DND-41 (cell line): ENCODE results near the gene TWF2.
A peak's percentile ranks its signal among the peaks of the same experiment; 100 is the strongest.

Source experiments
- ATAC-seq: fragments of 200-7000 bp; cut with Tn5 transposase; 3 replicates; pipeline ENCODE4 v1.9.1; 2021; ENCODE audit warnings: low read depth; ENCODE audit not compliant: insufficient read depth
- DNase-seq: peaks from one replicate; pipeline ENCODE4 v3.0.0-alpha.2; 2020
- H2AFZ ChIP-seq: 2 replicates; pipeline ENCODE4 v1.6.0; 2012; ENCODE audit warnings: low read depth, low read length
- H3K27ac ChIP-seq: 2 replicates; pipeline ENCODE4 v1.5.1; 2012; ENCODE audit warnings: low read length, inconsistent platforms
- H3K27me3 ChIP-seq: fragments of 200-600 bp; sonication (generic); 2 replicates; pipeline ENCODE4 v1.6.0; 2012; ENCODE audit warnings: low read length, mild to moderate bottlenecking, inconsistent platforms; ENCODE audit not compliant: insufficient read depth, poor library complexity
- H3K36me3 ChIP-seq: 2 replicates; pipeline ENCODE4 v1.5.1; 2012; ENCODE audit warnings: low read length, inconsistent platforms; ENCODE audit not compliant: insufficient read depth
- H3K4me1 ChIP-seq: 2 replicates; pipeline ENCODE4 v1.5.1; 2012; ENCODE audit warnings: mild to moderate bottlenecking, low read length; ENCODE audit not compliant: insufficient read depth
- H3K4me2 ChIP-seq: 2 replicates; pipeline ENCODE4 v1.6.0; 2012; ENCODE audit warnings: mild to moderate bottlenecking, moderate library complexity, low read length, inconsistent platforms; ENCODE audit not compliant: insufficient read depth
- H3K4me3 ChIP-seq, 2 experiments: fragments of 200-600 bp in 1 of 2; shearing (Covaris generic) in 1 of 2; 2 replicates each; pipeline ENCODE4 v1.5.1; 2012 to 2016; ENCODE audit warnings: inconsistent platforms in 2 of 2, low read length in 2 of 2, mild to moderate bottlenecking in 2 of 2, low read depth in 1 of 2, moderate library complexity in 1 of 2
- H3K79me2 ChIP-seq: 2 replicates; pipeline ENCODE4 v1.6.0; 2012; ENCODE audit warnings: low read length, inconsistent platforms; ENCODE audit not compliant: insufficient read depth
- H3K9ac ChIP-seq: 2 replicates; pipeline ENCODE4 v1.6.0; 2012; ENCODE audit warnings: low read depth, mild to moderate bottlenecking, inconsistent platforms, low read length, moderate library complexity
- H3K9me3 ChIP-seq: 2 replicates; pipeline ENCODE4 v1.5.1; 2012; ENCODE audit warnings: low read length, moderate library complexity, mild to moderate bottlenecking, inconsistent platforms; ENCODE audit not compliant: insufficient read depth, severe bottlenecking
- H4K20me1 ChIP-seq: 2 replicates; pipeline ENCODE4 v1.6.0; 2012; ENCODE audit warnings: low read length; ENCODE audit not compliant: insufficient read depth
- EZH2 ChIP-seq: IDR thresholded peaks from 3 replicates; pipeline ENCODE4 v1.6.1; 2012; ENCODE audit warnings: borderline replicate concordance, low read depth, mild to moderate bottlenecking, moderate library complexity, low read length, inconsistent platforms; ENCODE audit not compliant: severe bottlenecking
- TF ChIP-seq, protein P1 (sequence below): IDR thresholded peaks from 2 replicates; pipeline ENCODE4 v1.5.1; 2012; ENCODE audit warnings: borderline replicate concordance, low read length, moderate library complexity, mild to moderate bottlenecking; ENCODE audit not compliant: poor library complexity, severe bottlenecking; ENCODE audit errors: extremely low read depth

TWF2 gene

DNA sequence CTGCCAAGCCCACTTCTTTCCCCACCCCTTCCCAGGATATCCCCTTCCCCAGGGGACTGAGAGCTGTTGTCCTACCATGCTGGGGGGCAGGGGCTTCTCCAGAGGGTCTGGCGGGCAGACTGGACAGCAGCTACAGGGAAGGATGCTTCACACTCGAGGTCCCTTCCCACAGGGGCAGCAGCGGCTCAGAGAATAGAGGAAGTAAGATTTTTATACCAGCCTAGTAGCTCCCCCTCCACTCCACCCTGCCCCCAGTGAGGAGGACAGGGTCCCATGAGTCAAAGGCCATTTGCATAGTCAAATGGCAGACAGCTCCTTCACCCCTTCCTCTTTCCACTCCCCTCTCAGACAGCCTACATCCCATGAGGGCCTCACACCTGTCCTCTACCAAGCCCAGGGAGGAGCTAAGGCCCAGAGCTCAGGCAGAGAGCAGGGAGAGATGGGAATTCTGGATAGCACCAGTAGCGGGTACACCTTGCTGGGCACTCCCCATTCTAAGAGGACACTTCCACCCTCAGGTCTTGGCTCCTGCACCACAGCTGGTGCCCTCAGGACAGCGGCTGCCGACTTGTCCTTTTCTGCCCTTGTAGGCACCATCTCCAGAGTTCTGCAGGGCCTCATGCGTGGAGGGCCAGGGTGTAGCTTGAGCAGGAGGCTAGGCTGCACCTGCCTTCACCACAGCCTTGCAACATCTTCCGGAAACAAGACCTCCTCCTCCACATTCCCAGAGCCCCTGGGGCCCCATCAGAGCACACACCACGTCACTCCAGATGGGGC, 13.3 kb downstream of the TWF2 start, which contains the start of gene TLR9:
Gene TLR9, minus strand, starts transcription at position 194 of the 777 bp plus-strand sequence. Its CDS starts 116 bp downstream, at position 78.
- Histone ChIP-seq H3K4me2 (no peak within 1 kb of the TSS), H3K36me3 (peaks cover 21% of the 10 kb centered on the region), H3K4me1 (peaks cover 33% of the 10 kb centered on the region)

DNA sequence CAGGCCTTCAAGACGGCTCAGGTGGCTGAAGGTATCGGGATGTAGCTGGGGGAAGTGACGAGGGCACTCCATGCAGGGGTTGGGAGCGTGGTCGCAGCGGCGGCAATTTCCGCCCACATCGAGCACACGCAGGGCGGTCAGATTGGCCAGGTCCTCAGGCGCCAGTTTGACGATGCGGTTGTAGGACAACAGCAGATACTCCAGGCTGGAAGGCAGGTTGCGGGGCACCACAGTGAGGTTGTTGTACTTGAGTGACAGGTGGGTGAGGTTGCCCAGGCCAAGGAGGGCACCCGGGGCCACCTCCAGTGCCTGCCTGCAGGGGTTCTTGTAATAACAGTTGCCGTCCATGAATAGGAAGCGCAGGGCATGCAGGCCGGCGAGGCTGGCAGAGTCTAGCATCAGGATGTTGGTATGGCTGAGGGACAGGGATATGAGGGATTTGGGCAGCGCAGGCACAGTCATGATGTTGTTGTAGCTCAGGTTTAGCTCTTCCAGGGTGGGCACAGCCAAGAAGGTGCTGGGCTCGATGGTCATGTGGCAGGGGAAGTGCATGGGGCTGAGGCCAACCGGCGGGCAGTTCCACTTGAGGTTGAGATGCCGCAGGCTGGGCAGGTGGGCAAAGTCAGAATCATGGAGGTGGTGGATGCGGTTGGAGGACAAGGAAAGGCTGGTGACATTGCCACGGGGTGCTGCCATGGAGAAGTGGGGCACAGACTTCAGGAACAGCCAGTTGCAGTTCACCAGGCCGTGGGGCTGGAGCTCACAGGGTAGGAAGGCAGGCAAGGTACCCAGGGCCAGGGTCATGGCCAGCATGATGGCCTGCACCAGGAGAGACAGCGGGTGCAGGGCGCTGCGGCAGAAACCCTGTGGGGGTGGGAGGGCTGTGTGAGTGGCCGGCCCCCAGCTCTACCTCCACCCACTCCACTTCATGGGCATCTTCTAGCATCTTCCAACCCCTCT, 15.2 kb downstream of the TWF2 start:
- Histone ChIP-seq H4K20me1 (no peaks in the 10 kb centered on the region; the same call in 1 of the 2 replicates), H3K9me3 (no peaks in the 10 kb centered on the region), H3K4me3 (no peak overlapping the region), H3K4me1 (peaks cover 38% of the 10 kb centered on the region), H3K27ac (no peak overlapping the region), H3K36me3 (peaks cover 2% of the 10 kb centered on the region), H3K79me2 (no peaks in the 10 kb centered on the region), H2AFZ (no peak overlapping the region), H3K9ac (no peak overlapping the region), H3K4me2 (no peak overlapping the region), H3K27me3 (no peaks in the 10 kb centered on the region)
- TF ChIP-seq, protein P1, sequence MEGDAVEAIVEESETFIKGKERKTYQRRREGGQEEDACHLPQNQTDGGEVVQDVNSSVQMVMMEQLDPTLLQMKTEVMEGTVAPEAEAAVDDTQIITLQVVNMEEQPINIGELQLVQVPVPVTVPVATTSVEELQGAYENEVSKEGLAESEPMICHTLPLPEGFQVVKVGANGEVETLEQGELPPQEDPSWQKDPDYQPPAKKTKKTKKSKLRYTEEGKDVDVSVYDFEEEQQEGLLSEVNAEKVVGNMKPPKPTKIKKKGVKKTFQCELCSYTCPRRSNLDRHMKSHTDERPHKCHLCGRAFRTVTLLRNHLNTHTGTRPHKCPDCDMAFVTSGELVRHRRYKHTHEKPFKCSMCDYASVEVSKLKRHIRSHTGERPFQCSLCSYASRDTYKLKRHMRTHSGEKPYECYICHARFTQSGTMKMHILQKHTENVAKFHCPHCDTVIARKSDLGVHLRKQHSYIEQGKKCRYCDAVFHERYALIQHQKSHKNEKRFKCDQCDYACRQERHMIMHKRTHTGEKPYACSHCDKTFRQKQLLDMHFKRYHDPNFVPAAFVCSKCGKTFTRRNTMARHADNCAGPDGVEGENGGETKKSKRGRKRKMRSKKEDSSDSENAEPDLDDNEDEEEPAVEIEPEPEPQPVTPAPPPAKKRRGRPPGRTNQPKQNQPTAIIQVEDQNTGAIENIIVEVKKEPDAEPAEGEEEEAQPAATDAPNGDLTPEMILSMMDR: no peak
- no peak for TF ChIP-seq EZH2
- ATAC-seq: no peak
- no peak for DNase-seq

More for the DNA sequence above, 13.3 kb downstream of the TWF2 start, which contains the start of gene TLR9:
- Histone ChIP-seq H3K27ac (peak within 1 kb of the TSS; percentile 49), H3K9me3 (no peaks in the 10 kb centered on the region), H3K4me3 (no peak within 1 kb of the TSS), H3K9ac (no peak within 1 kb of the TSS), H2AFZ (no peak within 1 kb of the TSS), H4K20me1 (peaks cover 10% of the 10 kb centered on the region; the same call in 1 of the 2 replicates), H3K27me3 (no peaks in the 10 kb centered on the region), H3K79me2 (no peaks in the 10 kb centered on the region)
- DNase-seq (peak; percentile 76), ATAC-seq (peak; percentile 83)
- TF ChIP-seq, protein P1: no peak

DNA sequence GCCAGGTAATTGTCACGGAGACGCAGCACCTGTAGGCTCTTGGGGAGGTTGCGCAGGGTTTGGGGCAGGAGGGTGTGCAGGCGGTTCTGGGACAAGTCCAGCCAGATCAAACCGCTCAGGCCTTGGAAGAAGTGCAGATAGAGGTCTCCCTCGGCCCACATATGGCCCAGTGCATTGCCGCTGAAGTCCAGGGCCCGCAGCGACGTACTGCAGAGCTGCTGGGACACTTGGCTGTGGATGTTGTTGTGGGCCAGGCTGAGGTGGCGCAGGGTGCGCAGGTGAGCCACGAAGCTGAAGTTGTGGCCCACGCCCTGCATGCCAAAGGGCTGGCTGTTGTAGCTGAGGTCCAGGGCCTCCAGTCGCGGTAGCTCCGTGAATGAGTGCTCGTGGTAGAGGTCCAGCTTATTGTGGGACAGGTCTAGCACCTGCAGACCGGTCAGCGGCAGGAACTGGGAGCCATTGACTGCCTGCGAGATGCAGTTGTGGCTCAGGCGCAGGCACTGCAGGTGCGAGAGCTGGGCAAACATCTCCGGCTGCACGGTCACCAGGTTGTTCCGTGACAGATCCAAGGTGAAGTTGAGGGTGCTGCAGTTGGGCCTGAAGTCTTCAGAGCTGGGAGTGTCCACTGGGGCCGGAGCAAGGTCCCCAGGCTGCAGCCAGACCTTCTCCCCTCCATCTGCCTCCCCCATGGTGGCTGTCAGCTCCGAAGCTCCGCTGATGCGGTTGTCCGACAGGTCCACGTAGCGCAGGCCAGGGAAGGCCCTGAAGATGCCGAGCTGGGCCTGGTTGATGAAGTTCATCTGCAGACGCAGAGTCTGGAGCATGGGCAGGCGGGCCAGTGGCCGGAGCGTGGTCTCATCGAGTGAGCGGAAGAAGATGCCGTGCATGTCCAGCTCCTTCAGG, 16.4 kb downstream of the TWF2 start:
- H3K27me3 ChIP-seq: no peaks in the 10 kb centered on the region
- TF ChIP-seq, protein P1: no peak
- no peak for TF ChIP-seq EZH2
- no peak for DNase-seq
- ATAC-seq: no peak
- H3K79me2 ChIP-seq: no peaks in the 10 kb centered on the region
- no peaks in the 10 kb centered on the region for H3K36me3 ChIP-seq
- H3K4me1 ChIP-seq: peaks cover 38% of the 10 kb centered on the region
- no peak overlapping the region for H2AFZ ChIP-seq
- H3K9ac ChIP-seq: no peak overlapping the region
- no peak overlapping the region for H3K4me2 ChIP-seq
- no peaks in the 10 kb centered on the region for H3K9me3 ChIP-seq
- no peak overlapping the region for H3K27ac ChIP-seq
- no peaks in the 10 kb centered on the region; the same call in 1 of the 2 replicates for H4K20me1 ChIP-seq
- no peak overlapping the region for H3K4me3 ChIP-seq
